Measurements from ENCODE around the gene STARD8.

GRCh38 chrX:68694435-68695205, 47.2 kb downstream of the STARD8 start:
- TF ChIP-seq, protein P1, sequence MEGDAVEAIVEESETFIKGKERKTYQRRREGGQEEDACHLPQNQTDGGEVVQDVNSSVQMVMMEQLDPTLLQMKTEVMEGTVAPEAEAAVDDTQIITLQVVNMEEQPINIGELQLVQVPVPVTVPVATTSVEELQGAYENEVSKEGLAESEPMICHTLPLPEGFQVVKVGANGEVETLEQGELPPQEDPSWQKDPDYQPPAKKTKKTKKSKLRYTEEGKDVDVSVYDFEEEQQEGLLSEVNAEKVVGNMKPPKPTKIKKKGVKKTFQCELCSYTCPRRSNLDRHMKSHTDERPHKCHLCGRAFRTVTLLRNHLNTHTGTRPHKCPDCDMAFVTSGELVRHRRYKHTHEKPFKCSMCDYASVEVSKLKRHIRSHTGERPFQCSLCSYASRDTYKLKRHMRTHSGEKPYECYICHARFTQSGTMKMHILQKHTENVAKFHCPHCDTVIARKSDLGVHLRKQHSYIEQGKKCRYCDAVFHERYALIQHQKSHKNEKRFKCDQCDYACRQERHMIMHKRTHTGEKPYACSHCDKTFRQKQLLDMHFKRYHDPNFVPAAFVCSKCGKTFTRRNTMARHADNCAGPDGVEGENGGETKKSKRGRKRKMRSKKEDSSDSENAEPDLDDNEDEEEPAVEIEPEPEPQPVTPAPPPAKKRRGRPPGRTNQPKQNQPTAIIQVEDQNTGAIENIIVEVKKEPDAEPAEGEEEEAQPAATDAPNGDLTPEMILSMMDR (IDR thresholded peaks at IDR 0.05), result no peak
- TF ChIP-seq EZH2 (IDR thresholded peaks at IDR 0.05; ENCODE audit: borderline replicate concordance, insufficient read depth, low read depth, low read length, poor library complexity, severe bottlenecking), result no peak

Measured in B cell (primary cell).